Endothelial cell (in vitro differentiated cells): ENCODE data around the gene SLC12A3. TPM values are rescaled to one million over a fixed set of nuclear protein-coding genes. Genes with fewer than 3 reads are reported as not detected.

Experiments
- DNase-seq: peaks from one replicate; pipeline ENCODE4 v3.0.0; 2021; ENCODE audit warnings: low spot score
- H3K27ac Mint-ChIP-seq: one replicate; pipeline ENCODE4 v1.8.0; 2021; ENCODE audit warnings: mixed read lengths, inconsistent platforms; ENCODE audit not compliant: unreplicated experiment
- H3K27me3 Mint-ChIP-seq: one replicate; pipeline ENCODE4 v1.8.0; 2021; ENCODE audit warnings: mild to moderate bottlenecking, moderate library complexity, mixed read lengths, inconsistent platforms; ENCODE audit not compliant: unreplicated experiment
- H3K36me3 Mint-ChIP-seq: one replicate; pipeline ENCODE4 v1.8.0; 2021; ENCODE audit warnings: mild to moderate bottlenecking, low read depth, mixed read lengths, inconsistent platforms; ENCODE audit not compliant: unreplicated experiment
- H3K4me1 Mint-ChIP-seq: one replicate; pipeline ENCODE4 v1.8.0; 2021; ENCODE audit warnings: mild to moderate bottlenecking, mixed read lengths, inconsistent platforms; ENCODE audit not compliant: unreplicated experiment
- H3K4me3 Mint-ChIP-seq: one replicate; pipeline ENCODE4 v1.8.0; 2021; ENCODE audit warnings: mild to moderate bottlenecking, mixed read lengths, inconsistent platforms; ENCODE audit not compliant: unreplicated experiment
- H3K9me3 Mint-ChIP-seq: one replicate; pipeline ENCODE4 v1.8.0; 2021; ENCODE audit warnings: mixed read lengths, inconsistent platforms; ENCODE audit not compliant: unreplicated experiment
- total RNA-seq: library from RNA; stranded (reverse); fragmentation: NEBNext Ultra II Directional; extraction: Animal tissue kit (Norgen Biotek cat#: 25700); gene quantifications from one replicate; pipeline ENCODE4 v1.2.1, GENCODE V29; 2021; ENCODE audit not compliant: unreplicated experiment
- TF ChIP-seq, protein P1 (sequence below): fragments of 200-600 bp; sonication (generic); IDR thresholded peaks from one replicate; pipeline ENCODE4 v1.5.0; 2021; ENCODE audit warnings: antibody characterized with exemption; ENCODE audit not compliant: unreplicated experiment

The SLC12A3 gene
- total RNA-seq, 1 donor from 2014 or later, result not detected

GRCh38 chr16:56823081-56823733, 41.8 kb upstream of the SLC12A3 start:
- TF ChIP-seq, protein P1, sequence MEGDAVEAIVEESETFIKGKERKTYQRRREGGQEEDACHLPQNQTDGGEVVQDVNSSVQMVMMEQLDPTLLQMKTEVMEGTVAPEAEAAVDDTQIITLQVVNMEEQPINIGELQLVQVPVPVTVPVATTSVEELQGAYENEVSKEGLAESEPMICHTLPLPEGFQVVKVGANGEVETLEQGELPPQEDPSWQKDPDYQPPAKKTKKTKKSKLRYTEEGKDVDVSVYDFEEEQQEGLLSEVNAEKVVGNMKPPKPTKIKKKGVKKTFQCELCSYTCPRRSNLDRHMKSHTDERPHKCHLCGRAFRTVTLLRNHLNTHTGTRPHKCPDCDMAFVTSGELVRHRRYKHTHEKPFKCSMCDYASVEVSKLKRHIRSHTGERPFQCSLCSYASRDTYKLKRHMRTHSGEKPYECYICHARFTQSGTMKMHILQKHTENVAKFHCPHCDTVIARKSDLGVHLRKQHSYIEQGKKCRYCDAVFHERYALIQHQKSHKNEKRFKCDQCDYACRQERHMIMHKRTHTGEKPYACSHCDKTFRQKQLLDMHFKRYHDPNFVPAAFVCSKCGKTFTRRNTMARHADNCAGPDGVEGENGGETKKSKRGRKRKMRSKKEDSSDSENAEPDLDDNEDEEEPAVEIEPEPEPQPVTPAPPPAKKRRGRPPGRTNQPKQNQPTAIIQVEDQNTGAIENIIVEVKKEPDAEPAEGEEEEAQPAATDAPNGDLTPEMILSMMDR, result no peak
- DNase-seq, result no peak
- H3K36me3 Mint-ChIP-seq, result peaks cover 12% of the 10 kb centered on the region
- no peaks in the 10 kb centered on the region for H3K9me3 Mint-ChIP-seq
- H3K4me1 Mint-ChIP-seq, result no peaks in the 10 kb centered on the region
- H3K27ac Mint-ChIP-seq, result no peak overlapping the region
- no peak overlapping the region for H3K4me3 Mint-ChIP-seq
- H3K27me3 Mint-ChIP-seq, result no peaks in the 10 kb centered on the region

DNA sequence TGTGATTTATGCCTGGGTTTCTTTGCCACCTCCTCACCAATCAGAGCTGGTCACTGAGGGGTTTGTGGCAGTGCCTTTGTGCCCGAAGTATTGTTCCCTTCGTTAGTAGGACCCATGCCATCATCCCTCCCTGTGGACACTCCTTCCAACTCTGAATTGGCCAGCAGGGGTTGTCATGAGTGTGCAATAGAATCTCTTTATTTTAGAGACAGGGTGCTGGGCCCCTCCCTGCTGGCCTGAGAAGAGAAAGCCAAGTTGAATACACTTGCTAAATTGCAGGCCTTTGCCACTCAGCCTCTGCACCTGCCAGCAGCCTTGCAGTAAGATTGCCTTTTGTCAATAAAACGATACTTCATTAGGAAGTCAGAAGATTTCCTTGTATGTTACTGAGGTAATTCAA, 40.7 kb upstream of the SLC12A3 start:
- H3K27me3 Mint-ChIP-seq, result no peaks in the 10 kb centered on the region
- TF ChIP-seq, protein P1, result no peak
- no peak overlapping the region for H3K4me3 Mint-ChIP-seq
- peaks cover 16% of the 10 kb centered on the region for H3K36me3 Mint-ChIP-seq
- H3K4me1 Mint-ChIP-seq, result no peaks in the 10 kb centered on the region
- no peak for DNase-seq
- no peak overlapping the region for H3K27ac Mint-ChIP-seq
- no peaks in the 10 kb centered on the region for H3K9me3 Mint-ChIP-seq

GRCh38 chr16:56824804-56825203, 40.2 kb upstream of the SLC12A3 start:
- Mint-ChIP-seq H3K27me3 (no peaks in the 10 kb centered on the region), H3K27ac (no peak overlapping the region), H3K36me3 (peaks cover 18% of the 10 kb centered on the region), H3K4me1 (no peaks in the 10 kb centered on the region), H3K9me3 (no peaks in the 10 kb centered on the region), H3K4me3 (no peak overlapping the region)
- DNase-seq, result no peak
- TF ChIP-seq, protein P1, result no peak

GRCh38 chr16:56825826-56826225, 39.2 kb upstream of the SLC12A3 start:
- H3K4me3 Mint-ChIP-seq, result no peak overlapping the region
- TF ChIP-seq, protein P1, result no peak
- no peaks in the 10 kb centered on the region for H3K27me3 Mint-ChIP-seq
- H3K27ac Mint-ChIP-seq, result no peak overlapping the region
- H3K36me3 Mint-ChIP-seq, result peaks cover 18% of the 10 kb centered on the region
- H3K9me3 Mint-ChIP-seq, result no peaks in the 10 kb centered on the region
- no peaks in the 10 kb centered on the region for H3K4me1 Mint-ChIP-seq
- DNase-seq, result no peak

DNA sequence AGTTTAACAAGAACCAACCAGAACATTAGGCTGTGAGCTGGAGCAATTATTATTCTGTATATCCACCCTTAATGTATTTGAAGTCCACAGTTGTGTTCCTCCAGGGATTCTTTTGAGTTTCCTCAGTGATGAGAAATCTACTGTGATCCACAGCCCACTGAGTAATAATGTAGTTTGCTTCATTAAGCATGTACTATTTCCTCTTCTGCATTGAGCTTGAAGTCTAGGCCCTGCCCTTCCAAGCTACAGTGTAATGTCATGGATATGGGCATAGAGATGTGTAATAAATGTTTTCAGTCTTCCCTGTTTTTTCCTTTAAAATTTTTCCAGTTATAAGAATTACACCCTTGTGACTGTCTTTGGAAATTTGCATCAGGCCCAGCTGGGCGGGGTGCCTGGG, 36.4 kb upstream of the SLC12A3 start:
- H3K27ac Mint-ChIP-seq, result no peak overlapping the region
- DNase-seq, result no peak
- H3K9me3 Mint-ChIP-seq, result no peaks in the 10 kb centered on the region
- H3K4me3 Mint-ChIP-seq, result no peak overlapping the region
- H3K36me3 Mint-ChIP-seq, result peaks cover 17% of the 10 kb centered on the region
- H3K4me1 Mint-ChIP-seq, result no peaks in the 10 kb centered on the region
- no peaks in the 10 kb centered on the region for H3K27me3 Mint-ChIP-seq
- TF ChIP-seq, protein P1, result no peak
